GM13976 (cell line): ENCODE measurements around the gene ELP4.
A peak's percentile ranks its signal among the peaks of the same experiment; 100 is the strongest.

ENCODE experiments used
- DNase-seq: peaks from one replicate; pipeline ENCODE4 v3.0.0; 2012; ENCODE audit warnings: low spot score
- in situ Hi-C: fragments of 300-500 bp; cut with MboI; formaldehyde crosslinking; loops from one replicate; pipeline ENCODE4 v1.12.0; 2022; ENCODE audit warnings: low sequenced_read_pairs, mixed read lengths, inconsistent platforms; ENCODE audit not compliant: unreplicated experiment
- TF ChIP-seq, protein P1 (sequence below): IDR thresholded peaks from 2 replicates; pipeline ENCODE4 v1.5.1; 2012; ENCODE audit warnings: borderline replicate concordance, mild to moderate bottlenecking; ENCODE audit not compliant: insufficient read depth; ENCODE audit errors: extremely low read depth, missing control alignments, control extremely low read depth

The ELP4 gene

DNA sequence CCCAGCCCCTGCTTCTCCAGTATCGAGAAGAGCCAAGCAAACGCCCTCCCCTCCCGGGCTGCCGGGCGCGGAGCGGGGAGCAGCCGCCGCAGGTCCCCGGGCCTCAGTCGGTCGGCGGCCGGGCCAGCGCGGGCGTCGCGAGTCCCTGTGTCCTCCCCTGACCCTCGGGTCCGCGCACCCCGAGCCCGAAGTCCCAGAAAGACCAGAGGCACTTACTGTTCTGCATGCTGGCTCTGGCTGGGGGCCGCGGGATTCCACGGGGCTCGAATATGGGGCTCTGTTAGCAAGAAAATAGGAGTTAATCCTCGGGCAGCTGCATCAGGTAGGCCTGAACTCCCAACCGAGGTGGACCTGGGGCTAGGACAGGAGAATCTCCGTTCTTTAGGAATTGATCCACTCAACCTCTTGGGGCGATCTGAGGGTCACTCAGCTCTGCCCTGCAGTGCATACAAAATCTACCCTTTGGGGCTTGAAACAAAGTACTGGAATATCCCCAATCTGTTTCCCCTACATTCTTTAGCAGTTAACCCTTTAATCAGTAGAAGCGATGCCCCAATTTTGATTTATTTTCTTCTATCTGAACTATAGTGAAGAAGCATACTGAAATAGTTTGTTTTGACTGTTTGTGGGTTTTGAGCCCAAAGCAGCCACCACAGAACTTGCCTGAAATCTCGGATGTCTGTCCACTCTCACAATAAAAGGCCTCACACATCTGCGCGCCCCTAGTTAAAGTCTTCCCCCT, 296.8 kb downstream of the ELP4 start:
- TF ChIP-seq, protein P1, sequence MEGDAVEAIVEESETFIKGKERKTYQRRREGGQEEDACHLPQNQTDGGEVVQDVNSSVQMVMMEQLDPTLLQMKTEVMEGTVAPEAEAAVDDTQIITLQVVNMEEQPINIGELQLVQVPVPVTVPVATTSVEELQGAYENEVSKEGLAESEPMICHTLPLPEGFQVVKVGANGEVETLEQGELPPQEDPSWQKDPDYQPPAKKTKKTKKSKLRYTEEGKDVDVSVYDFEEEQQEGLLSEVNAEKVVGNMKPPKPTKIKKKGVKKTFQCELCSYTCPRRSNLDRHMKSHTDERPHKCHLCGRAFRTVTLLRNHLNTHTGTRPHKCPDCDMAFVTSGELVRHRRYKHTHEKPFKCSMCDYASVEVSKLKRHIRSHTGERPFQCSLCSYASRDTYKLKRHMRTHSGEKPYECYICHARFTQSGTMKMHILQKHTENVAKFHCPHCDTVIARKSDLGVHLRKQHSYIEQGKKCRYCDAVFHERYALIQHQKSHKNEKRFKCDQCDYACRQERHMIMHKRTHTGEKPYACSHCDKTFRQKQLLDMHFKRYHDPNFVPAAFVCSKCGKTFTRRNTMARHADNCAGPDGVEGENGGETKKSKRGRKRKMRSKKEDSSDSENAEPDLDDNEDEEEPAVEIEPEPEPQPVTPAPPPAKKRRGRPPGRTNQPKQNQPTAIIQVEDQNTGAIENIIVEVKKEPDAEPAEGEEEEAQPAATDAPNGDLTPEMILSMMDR = no peak
- in situ Hi-C loops = loop anchor here (10.0 kb wide), 1 partner anchor 432 kb away; no protein-coding TSS in a partner anchor

DNA sequence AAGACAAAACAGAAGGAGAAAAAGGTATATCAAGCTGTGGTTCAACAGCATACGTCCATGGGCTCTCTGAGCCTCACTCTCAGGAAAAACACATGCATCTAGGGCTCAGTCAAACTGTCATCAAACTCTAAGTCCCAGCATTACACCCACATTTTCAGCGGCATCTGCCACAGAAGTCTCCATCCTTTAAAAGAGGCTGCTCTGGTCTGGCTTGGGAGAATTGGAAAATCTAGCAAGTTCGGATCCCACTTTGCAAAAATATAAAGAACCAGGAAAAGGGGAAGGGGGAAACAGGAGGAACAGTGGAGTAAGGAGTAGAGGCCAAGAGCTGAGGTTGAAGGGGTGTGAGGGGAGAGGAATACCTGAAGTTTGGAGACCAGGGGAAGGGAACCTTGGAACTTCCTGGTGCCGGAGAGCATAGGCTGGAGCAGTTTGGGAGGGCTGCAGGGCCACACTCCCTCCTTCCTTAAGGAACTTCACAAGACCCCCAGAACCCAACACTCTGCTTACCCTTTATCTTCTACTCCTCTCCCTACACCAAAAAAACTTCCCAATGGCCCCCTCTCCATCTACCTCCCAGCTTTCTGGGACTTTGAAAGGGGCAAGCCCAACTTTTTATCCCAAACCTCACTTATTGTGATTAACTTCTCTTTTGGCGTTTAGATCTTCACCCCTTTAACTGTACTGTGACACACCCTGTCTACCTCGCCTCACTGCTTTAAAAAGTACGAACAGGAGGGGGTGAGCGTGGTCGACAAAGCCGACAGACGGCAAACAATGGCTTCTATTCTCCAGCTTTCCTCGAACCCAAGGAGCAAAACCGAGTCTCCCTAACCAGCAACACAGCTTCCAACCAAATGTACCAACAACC, 297.6 kb downstream of the ELP4 start:
- in situ Hi-C loops = loop anchor here (10.0 kb wide), 1 partner anchor 432 kb away; no protein-coding TSS in a partner anchor
- TF ChIP-seq, protein P1 = no peak
- DNase-seq = peak; percentile 18

More for the DNA sequence above, 296.8 kb downstream of the ELP4 start:
- no peak for DNase-seq

DNA sequence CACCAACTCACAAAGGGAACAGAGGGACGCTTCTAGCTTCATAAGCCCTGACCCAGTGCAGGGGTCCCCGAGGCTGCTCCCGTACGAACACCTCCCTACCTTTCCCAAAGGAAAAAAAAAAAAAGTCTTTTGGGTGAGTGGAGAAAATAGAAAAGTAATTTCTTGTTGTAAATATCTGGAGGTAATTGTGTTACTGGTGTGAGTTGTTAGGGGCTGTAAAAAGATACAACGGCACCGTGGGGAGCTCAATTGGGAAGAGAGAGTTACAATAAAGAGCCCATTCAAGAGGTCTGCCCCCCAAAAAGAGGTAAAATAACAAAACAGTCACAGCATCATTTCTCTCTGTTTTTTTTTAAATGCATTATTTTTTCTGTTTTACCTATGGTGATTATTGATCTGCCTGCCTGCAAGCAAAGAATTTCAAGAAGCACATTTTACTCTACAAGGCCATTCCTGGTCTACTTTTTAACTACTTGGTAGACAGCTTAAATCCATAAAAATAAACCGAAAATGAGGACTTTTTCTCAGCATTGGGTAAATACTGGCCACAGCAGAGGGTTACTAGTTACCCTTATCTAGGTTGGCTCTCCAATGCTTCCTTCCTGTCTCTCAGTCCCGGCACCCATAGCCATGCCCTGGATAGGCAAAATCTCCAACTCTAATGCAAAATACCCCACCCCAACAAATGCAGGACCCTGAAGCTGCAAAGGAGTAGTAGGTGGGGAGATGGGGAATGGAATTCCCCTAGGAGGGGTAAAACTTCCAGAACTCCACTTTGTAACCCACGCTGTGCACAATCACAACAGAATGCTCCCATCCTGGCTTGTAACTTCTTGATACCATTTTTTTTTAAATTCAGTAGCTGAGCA, 298.5 kb downstream of the ELP4 start:
- TF ChIP-seq, protein P1 = no peak
- no peak for DNase-seq
- in situ Hi-C loops = loop anchor here (10.0 kb wide), 1 partner anchor 433 kb away; no protein-coding TSS in a partner anchor

DNA sequence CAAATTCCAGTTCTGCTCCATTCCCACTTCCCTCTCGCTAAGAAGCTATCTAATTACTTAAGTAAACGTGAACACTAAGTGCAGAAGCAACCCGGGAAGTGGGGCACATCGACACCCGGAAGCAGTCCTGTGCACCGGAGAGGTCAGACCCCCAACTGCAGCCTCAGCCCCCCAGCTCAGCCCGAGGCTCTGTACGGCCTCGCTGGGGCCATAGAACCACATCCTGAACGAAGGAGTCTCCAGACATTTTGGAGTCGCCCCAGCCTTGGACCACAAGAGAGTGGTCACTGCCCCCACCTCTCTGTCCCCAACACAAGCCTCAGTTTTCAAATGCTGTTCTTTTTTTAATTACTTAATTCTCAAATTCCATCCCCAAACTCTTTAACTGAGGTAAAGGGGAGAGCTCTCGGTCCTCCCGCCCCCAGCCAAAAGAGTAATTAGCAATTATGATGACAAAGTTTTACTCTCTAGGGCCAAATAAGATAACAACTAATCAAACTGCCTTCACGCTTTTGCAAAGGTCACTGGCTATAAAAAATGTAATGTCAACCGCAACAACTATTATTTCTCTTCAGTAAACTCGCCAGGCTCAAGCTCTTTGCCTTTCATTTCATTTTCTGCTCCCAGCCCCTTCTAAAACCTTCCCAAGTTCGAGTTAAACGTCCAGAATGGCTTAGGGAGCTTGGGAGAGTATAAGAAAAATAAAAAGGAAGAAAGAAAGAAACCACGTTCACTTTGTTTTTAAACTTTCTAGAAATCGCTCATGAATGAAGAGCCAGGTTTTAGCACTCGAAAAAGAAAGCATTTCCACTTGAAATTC, 299.4 kb downstream of the ELP4 start:
- in situ Hi-C loops = loop anchor here (10.0 kb wide), 1 partner anchor 434 kb away; no protein-coding TSS in a partner anchor
- TF ChIP-seq, protein P1 = no peak
- peak; percentile 18 for DNase-seq

DNA sequence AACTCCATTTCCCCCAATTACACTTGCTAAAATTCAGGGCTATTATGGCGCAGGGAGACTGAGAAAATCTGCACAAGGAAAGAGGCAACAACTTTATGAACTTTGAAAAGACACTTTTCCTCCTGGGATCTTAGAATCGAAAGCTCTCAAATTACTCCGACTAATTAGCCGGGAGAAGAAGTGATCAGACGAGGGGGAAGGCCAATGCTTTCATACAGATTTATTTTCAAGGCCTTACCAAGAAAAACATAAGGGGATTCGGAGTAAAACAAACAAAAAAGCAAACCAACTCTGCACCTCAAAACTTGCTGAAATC, 299.9 kb downstream of the ELP4 start:
- in situ Hi-C loops = loop anchor here (10.0 kb wide), 1 partner anchor 435 kb away; no protein-coding TSS in a partner anchor
- TF ChIP-seq, protein P1 = no peak

More for the DNA sequence above, 299.9 kb downstream of the ELP4 start:
- no peak for DNase-seq
